DMS53 (cell line): ENCODE data around the gene CHST15.
"Not testable (repeated sequence)": the region's sequence is repeated elsewhere in the genome, so short reads cannot be mapped to it uniquely, and the experiment has no call there.

ENCODE experiments used
- DNase-seq: peaks from one replicate; lab custom pipeline; 2025; lab: John Stamatoyannopoulos, UW

CHST15 gene

DNA sequence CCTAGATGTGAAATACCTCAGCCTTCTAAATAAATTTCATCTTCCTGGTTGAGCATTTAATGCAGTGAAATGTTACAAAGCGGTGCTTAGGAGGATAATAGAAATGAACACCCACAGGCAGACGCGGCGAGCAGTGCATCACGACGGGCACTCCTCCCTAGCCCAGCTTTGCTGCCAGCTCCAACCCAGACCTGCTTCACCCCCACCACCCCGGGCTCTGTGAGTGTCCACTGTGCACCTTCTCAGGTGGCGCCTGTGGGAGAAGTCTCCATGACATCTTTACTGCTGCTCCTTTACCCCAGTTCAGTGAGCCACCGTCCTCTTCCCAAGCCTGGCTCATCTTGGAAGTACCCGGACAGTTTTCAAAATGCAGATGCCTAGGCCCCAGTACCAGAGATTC is 5.2 kb upstream of the CHST15 start:
- DNase-seq: no peak

DNA sequence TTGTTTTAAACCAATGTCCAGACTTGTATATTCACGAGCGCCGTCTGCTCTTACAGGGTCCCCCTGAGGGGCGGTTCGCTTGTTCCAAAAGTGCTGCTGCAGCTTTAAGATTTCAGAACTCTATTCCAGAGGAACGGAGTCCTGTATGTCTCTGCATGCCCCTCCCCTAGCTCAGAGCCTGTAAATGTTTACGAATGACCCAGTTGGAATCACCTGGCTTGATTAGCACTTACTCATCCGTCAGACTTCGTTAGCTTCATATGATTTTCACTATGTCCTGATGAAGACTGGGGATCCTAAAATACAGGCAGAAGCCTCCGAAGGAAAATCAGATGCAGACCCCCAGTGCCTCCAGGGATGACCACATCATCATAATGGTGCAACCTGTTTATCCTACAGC is 4.5 kb upstream of the CHST15 start:
- no peak for DNase-seq

DNA sequence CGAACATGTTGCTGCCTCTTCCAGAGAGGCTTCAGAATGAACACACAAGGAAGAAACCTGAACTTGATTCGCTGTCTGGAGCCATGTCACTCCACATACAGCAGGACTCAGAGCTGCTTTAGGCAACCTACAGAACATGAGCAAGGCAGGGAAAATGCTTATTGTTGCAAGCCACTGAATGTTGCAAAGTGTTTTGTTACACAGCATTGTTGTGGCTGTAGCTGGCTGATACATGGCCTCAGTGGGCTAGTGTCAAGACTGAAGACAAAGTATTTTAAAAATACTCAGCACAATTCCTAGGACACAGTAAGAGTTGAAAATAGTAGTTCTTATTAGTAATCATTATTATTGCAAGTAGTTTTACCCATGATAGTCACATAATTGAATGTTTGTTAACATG is 3.1 kb upstream of the CHST15 start:
- DNase-seq: no peak

- not testable (repeated sequence) for DNase-seq
These were observed 2.4 kb upstream of the CHST15 start for GRCh38 chr10:124095801-124096200.

- no peak for DNase-seq
These were observed 1.7 kb upstream of the CHST15 start for GRCh38 chr10:124095096-124095495.

GRCh38 chr10:124094419-124094785 is 1.0 kb upstream of the CHST15 start:
- DNase-seq: no peak

DNA sequence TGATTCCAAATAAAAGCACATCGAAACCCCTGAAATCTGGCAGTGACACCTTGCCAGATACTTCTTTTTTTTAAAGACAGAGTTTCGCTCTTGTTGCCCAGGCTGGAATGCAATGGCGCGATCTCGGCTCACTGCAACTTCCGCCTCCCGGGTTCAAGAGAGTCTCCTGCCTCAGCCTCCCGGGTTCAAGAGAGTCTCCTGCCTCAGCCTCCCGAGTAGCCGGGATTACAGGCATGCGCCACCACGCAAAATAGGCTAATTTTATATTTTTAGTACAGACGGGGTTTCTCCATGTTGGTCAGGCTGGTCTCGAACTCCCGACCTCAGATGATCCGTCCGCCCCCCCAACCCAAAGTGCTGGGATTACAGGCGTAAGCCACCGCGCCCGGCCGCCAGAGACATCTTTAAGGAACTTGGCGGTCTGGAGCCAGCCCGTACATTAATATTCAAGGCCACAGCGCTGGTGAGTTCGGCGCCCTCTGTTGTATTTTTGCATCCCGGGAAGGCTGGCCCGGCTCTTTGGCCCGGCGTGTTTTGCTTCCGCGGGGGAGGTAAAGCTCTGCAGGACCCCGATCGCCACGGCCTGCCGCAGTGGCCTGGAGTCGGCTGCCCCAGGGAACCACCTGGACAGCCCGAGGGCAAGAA is 498 bp upstream of the CHST15 start:
- not testable (repeated sequence) for DNase-seq

DNA sequence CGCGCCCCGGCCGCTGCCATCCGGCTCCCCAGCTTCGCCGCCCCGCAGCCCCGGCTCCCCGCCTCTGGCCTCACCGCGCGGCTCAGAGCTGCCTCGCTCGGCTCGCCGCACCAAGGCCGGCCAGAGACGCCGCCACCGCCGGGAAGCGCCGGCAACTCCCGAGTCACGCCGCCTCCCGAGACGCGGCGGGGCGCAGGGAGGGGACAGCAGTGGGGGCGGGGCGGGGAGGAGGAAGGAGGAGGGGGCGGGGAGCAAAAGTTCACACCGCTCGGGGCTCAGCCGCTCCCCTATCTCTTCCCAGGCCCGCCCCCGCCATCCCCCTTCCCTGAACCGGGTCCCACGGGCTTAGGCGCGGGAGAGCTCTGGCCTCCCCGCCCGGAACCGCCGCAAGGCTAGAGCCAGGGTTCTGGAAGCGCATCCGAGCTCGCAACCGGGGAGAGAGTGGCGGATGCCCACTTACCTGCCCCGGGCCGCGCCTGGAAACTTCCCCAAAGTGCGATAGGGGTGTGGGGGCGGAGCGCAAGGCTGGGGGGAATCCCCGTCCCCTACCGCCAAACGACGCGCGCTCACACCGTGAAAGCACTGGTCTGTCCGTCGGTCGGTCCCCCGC is 1.0 kb downstream of the CHST15 start:
- DNase-seq: peak; percentile 31

GRCh38 chr10:124091646-124092249 is 1.6 kb downstream of the CHST15 start:
- peak; percentile 31 for DNase-seq

DNA sequence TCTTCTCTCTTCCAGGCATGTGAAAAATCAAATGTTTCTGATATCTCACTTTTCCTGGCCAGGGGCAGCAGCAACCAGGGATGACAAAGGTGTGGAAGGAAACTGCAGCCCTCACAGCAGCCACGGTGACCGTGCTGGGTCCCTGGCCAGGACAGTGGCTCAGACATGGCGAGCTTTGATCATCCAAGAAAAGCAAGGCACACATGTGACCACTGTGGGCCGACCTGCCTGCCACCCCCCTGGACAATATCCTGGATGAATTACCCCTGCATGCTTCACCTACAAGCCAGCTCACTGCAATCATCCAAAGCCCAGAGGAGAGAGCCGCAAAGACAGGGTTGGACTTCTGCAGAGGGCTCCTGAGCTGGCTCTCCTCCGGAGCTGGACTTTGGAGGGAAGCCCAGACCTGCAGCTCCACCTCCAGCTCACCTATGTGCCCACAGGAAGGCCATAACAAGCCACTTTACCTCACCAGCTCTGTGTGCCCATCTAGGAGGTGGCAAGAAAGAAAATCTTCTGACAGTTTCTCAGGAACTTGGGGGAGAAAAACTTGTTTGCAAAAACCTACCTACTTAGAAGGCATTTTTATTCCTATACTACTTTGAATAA is 2.7 kb downstream of the CHST15 start:
- peak; percentile 6 for DNase-seq

DNA sequence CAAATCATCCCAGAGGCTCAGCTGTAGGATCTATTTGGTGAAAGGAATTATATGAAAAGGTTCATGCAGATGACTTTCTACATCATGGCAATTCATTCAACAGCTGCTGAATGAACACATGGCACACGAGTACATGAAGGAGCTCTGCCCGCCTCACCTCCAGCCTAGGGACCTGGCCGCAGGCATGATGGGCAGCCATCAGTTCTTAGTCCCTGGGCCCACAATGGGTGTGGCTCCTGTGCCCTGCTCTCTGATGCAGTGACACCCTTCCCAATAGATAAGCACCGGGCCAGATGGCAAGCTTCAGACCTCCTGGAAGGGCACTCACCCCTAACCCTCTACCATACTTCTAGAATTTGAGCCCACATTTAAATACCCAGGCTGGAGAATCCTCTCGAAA is 3.5 kb downstream of the CHST15 start:
- DNase-seq: no peak

- no peak for DNase-seq
These were observed 4.5 kb downstream of the CHST15 start for GRCh38 chr10:124088915-124089314.

- DNase-seq: peak; percentile 36
These were observed 5.4 kb downstream of the CHST15 start for GRCh38 chr10:124087672-124088634.

DNA sequence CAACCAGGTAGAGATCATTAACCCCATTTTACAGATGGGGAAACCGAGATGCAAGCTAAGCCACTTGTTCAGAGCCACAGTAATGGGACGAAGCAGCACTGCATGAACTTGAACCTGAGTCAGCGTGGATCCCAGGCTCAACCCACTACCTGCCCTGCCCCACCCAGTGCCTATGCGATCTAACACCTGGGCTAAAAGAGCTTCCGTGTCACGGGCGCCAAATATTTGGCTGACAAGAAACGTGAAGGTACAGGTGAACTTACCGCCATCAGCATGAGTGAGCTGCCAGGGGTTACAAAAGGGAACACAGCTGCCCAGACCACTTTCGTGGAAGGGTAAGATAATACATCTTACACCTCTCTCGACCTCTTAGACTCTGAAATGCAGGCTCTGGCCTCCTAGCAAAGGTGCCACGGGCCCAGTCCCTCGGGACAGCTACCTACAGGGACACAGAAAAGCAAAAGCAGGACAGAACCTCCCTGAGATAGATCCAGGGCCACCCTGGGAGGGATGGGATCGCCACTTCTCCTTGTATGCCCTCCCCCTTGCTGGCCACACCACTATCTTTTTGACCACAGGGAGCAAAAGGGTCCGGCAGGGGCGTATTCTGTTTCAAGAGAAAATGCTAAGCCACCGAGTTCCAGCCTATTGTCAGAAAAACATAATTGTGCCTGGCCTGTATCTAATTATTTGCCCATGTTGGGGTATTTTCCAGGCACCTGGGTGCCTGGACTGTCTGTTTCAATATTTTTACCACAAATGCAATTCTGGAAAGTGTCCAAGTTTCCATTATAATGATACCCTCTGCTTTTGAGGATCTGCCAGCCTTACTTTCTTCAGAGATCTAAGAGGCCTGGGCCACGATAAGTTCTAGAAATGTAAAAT is 6.4 kb downstream of the CHST15 start:
- DNase-seq: no peak

GRCh38 chr10:124086097-124086710 is 7.2 kb downstream of the CHST15 start:
- DNase-seq: no peak

GRCh38 chr10:124085680-124086079 is 7.7 kb downstream of the CHST15 start:
- DNase-seq: no peak

- DNase-seq: no peak
These were observed 8.7 kb downstream of the CHST15 start for GRCh38 chr10:124084708-124085107.

- DNase-seq: no peak
These were observed 9.5 kb downstream of the CHST15 start for GRCh38 chr10:124083740-124084397.

- DNase-seq: no peak
These were observed 10.2 kb downstream of the CHST15 start for GRCh38 chr10:124083047-124083739.
